ENCODE data around the gene PRKCA.

DNA sequence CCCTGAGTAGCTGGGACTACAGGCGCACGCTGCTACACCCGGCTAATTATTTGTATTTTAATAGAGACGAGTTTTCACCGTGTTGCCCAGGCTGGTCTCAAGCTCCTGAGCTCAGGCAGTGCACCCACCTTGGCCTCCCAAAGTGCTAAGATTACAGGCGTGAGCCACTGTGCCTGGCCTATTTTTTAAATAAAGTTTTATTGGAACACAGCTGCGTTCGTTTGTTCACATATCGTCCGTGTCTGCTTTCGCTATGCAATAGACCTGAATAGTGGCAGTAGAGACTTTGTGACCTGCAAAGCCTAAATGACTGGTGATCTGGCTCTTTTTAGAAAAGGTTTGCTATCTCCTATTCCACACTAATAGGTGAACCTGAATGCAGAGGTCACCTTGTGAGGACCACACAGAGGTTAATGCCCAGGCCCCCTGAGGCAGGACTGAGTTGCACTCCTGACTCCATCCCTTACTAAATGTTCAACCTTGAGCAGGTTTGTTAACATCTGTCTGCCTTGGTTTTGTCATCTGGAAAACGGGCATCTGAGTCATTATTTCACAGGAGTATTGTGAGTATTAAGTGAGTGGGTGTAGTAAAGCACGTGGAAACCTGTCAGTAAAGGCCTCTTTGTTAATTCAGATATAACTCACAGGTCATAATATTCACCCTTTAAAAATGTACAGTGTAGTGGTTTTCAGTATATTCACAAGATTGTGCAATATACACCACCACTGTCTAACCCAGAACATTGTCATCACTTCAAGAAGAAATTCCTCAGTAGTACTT lies 375.0 kb downstream of the PRKCA start:
- no peak for TF ChIP-seq POLR2AphosphoS5 (IDR thresholded peaks at IDR 0.05; ENCODE audit: borderline replicate concordance, low read depth, low read length)
- TF ChIP-seq FOXP2 (optimal IDR thresholded peaks at IDR 0.05; ENCODE audit: control extremely low read depth, extremely low read length, insufficient read depth): no peak
- no peak for TF ChIP-seq EZH2 (IDR thresholded peaks at IDR 0.05)

Data from SK-N-MC (cell line).